HepG2 (cell line): Measurements from ENCODE around the gene HSD17B8. TPM values are rescaled to one million over a fixed set of nuclear protein-coding genes. Genes with fewer than 3 reads are reported as not detected.

Experiments used
- ATAC-seq: fragments of 200-7000 bp; cut with Tn5 transposase; 3 replicates; pipeline ENCODE4 v1.9.1; 2020; ENCODE audit warnings: mild to moderate bottlenecking, moderate library complexity
- BruUV-seq: library from RNA; stranded (reverse); fragments of 400-500 nt; replicated peaks from 2 replicates; lab custom pipeline; 2021; lab: Mats Ljungman, UMichigan
- CTCF ChIA-PET: fragments of 300-600 bp; formaldehyde crosslinking; extraction: SDS; loops from one replicate; lab custom pipeline; 2021; ENCODE audit warnings: low total read pairs, inconsistent platforms, low intra/inter-chr PET ratio; lab: Yijun Ruan, JAX
- POLR2A ChIA-PET: fragments of 350-600 bp; sonication (Branson Sonifier 250); formaldehyde crosslinking; loops from one replicate; lab custom pipeline; 2020; ENCODE audit warnings: antibody characterized with exemption, inconsistent platforms; lab: Yijun Ruan, JAX
- DNase-seq: peaks from one replicate; pipeline ENCODE4 v3.0.0-alpha.2; 2015; ENCODE audit warnings: low spot score
- FAIRE-seq: peaks from 3 replicates; lab custom pipeline; 2011; peaks lifted over from hg19 to GRCh38; lab: Jason Lieb, UNC
- H2AFZ ChIP-seq: one replicate; pipeline ENCODE4 v1.6.1; 2011; ENCODE audit warnings: low read length, inconsistent platforms
- H3K27ac ChIP-seq: fragments of 300-600 bp; 3 replicates; pipeline ENCODE4 v1.8.0; 2011; ENCODE audit warnings: mixed run types, mild to moderate bottlenecking, mixed read lengths, low read length, inconsistent platforms; ENCODE audit not compliant: insufficient read depth; ENCODE audit errors: extremely low read length
- H3K27me3 ChIP-seq, 2 experiments: fragments of 200-600 bp in 1 of 2; 2 replicates in 1 of 2; 3 replicates in 1 of 2; pipeline versions ENCODE4 v1.6.0 to v1.8.0; 2011; ENCODE audit warnings: low read length in 2 of 2, mild to moderate bottlenecking in 2 of 2, moderate library complexity in 2 of 2, inconsistent platforms in 1 of 2; ENCODE audit not compliant: insufficient read depth in 2 of 2, control insufficient read depth in 1 of 2
- H3K36me3 ChIP-seq, 2 experiments: fragments of 200-600 bp in 1 of 2; replicated peaks in 1 of 2; 2 replicates in 1 of 2; 3 replicates in 1 of 2; pipeline versions ENCODE4 v1.5.1 to v1.8.0; 2011; ENCODE audit warnings: low read length in 2 of 2, inconsistent platforms in 1 of 2; ENCODE audit not compliant: insufficient read depth in 2 of 2, control insufficient read depth in 1 of 2
- H3K4me1 ChIP-seq: 2 replicates; pipeline ENCODE4 v1.5.1; 2012; ENCODE audit warnings: low read length, inconsistent platforms; ENCODE audit not compliant: insufficient read depth
- H3K4me2 ChIP-seq: 2 replicates; pipeline ENCODE4 v1.6.0; 2011; ENCODE audit warnings: low read depth, low read length, inconsistent platforms
- H3K4me3 ChIP-seq, 3 experiments: fragments of 200-600 bp in 1 of 3; sonication (generic), shearing (Covaris generic) in 1 of 3; replicated peaks in 1 of 3; 2 replicates each; pipeline ENCODE4 v1.5.1; 2011 to 2016; ENCODE audit warnings: low read length in 3 of 3, inconsistent platforms in 2 of 3, low read depth in 2 of 3, mild to moderate bottlenecking in 2 of 3, control low read depth in 1 of 3, mixed read lengths in 1 of 3; ENCODE audit not compliant: insufficient read depth in 1 of 3
- H3K79me2 ChIP-seq: one replicate; pipeline ENCODE4 v1.6.1; 2011; ENCODE audit warnings: low read length, inconsistent platforms; ENCODE audit not compliant: insufficient read depth
- H3K9ac ChIP-seq: 2 replicates; pipeline ENCODE4 v1.6.0; 2011; ENCODE audit warnings: mild to moderate bottlenecking, low read depth, low read length, inconsistent platforms; ENCODE audit not compliant: insufficient read depth
- H3K9me3 ChIP-seq: 2 replicates; pipeline ENCODE4 v1.5.1; 2012; ENCODE audit warnings: mild to moderate bottlenecking, low read length
- H4K20me1 ChIP-seq: 2 replicates; pipeline ENCODE4 v1.6.0; 2011; ENCODE audit warnings: inconsistent platforms, mild to moderate bottlenecking, low read length, moderate library complexity; ENCODE audit not compliant: insufficient read depth
- IKZF4 ChIP-seq: sonication (generic); formaldehyde crosslinking; IDR thresholded peaks from 2 replicates; pipeline ENCODE4 v1.5.1; 2020; ENCODE audit warnings: borderline replicate concordance, mild to moderate bottlenecking, low read depth, missing genetic modification reagents; ENCODE audit errors: not compliant biosample characterization
- IRF2 ChIP-seq: IDR thresholded peaks from 2 replicates; pipeline ENCODE4 v1.6.1; 2018; ENCODE audit warnings: missing genetic modification reagents, missing compliant biosample characterization
- NR2F2 ChIP-seq: IDR thresholded peaks from 2 replicates; pipeline ENCODE4 v1.6.1; 2012; ENCODE audit warnings: low read depth, inconsistent platforms, borderline replicate concordance
- SAP130 ChIP-seq: IDR thresholded peaks from 2 replicates; pipeline ENCODE4 v1.6.1; 2016; ENCODE audit warnings: low read depth
- ZNF451 ChIP-seq: sonication (generic); formaldehyde crosslinking; IDR thresholded peaks from 2 replicates; pipeline ENCODE4 v1.5.0; 2020; ENCODE audit warnings: mild to moderate bottlenecking, missing genetic modification reagents
- ZNF614 ChIP-seq: IDR thresholded peaks from 2 replicates; pipeline ENCODE4 v1.6.1; 2018; ENCODE audit warnings: missing biosample characterization, missing genetic modification reagents, inconsistent platforms, borderline replicate concordance
- ZNF629 ChIP-seq: sonication (generic); formaldehyde crosslinking; conservative IDR thresholded peaks from 2 replicates; pipeline ENCODE4 v1.5.0; 2020; ENCODE audit warnings: missing genetic modification reagents
- ZNF749 ChIP-seq: sonication (generic); formaldehyde crosslinking; IDR thresholded peaks from 2 replicates; pipeline ENCODE4 v1.8.0; 2022; ENCODE audit warnings: mild to moderate bottlenecking, missing genetic modification reagents, moderate library complexity, borderline replicate concordance
- WGBS: methylation state at CpG from one replicate; pipeline ENCODE4 v1.1.6; 2017; ENCODE audit warnings: low lambda C conversion rate; 5-methylcytosine and 5-hydroxymethylcytosine counted together
- in situ Hi-C: cut with HindIII; loops from 2 replicates; pipeline ENCODE4 v1.10.0; 2017; ENCODE audit warnings: low pct_unique_long_range_greater_than_20kb; ENCODE audit not compliant: extremely low pct_ligation_motif_present
- intact Hi-C: fragments of 100-400 bp; cut with micrococcal nuclease; formaldehyde crosslinking; loops from one replicate; pipeline ENCODE4 v1.10.0; 2022; ENCODE audit not compliant: unreplicated experiment
- polyA plus RNA-seq, 8 experiments: library from polyadenylated mRNA; depleted of rRNA in 3 of 8; stranded (reverse) in 7 of 8; unstranded in 1 of 8; fragments of >200 nt; fragmentation: Illumina TruSeq in 4 of 8; extraction: Trizol in 4 of 8; gene quantifications; 2 replicates each; pipeline versions ENCODE4 v1.2.1 to v1.2.3, GENCODE V29; 2011 to 2016; ENCODE audit warnings: low read depth in 4 of 8, missing spikeins in 1 of 8, mixed read lengths in 1 of 8; ENCODE audit not compliant: insufficient read depth in 1 of 8
- total RNA-seq, 5 experiments: library from RNA; depleted of rRNA; stranded (reverse); fragments of >200 nt; fragmentation: Illumina TruSeq; extraction: Trizol; gene quantifications; 2 replicates each; pipeline ENCODE4 v1.2.3, GENCODE V29; 2016; ENCODE audit warnings: low read depth in 1 of 5
- TF ChIP-seq, protein P1 (sequence below): sonication (generic); formaldehyde crosslinking; conservative IDR thresholded peaks from 2 replicates; pipeline ENCODE4 v1.4.0; 2020; ENCODE audit warnings: missing genetic modification reagents
- TF ChIP-seq, protein P2 (sequence below): sonication (generic); formaldehyde crosslinking; conservative IDR thresholded peaks from 2 replicates; pipeline ENCODE4 v1.4.0; 2020; ENCODE audit warnings: missing genetic modification reagents
- TF ChIP-seq, protein P3 (sequence below): sonication (generic); formaldehyde crosslinking; IDR thresholded peaks from 2 replicates; pipeline ENCODE4 v1.4.0; 2020; ENCODE audit warnings: missing genetic modification reagents, mild to moderate bottlenecking, borderline replicate concordance
- TF ChIP-seq, protein P4 (sequence below), 2 experiments: sonication (generic) in 1 of 2; formaldehyde crosslinking in 1 of 2; IDR thresholded peaks; 2 replicates each; pipeline versions ENCODE4 v1.5.1 to v1.6.1; 2011 to 2020; ENCODE audit warnings: borderline replicate concordance in 1 of 2, low read depth in 1 of 2, low read length in 1 of 2, mild to moderate bottlenecking in 1 of 2, missing genetic modification reagents in 1 of 2, moderate library complexity in 1 of 2
- TF ChIP-seq, protein P5 (sequence below): sonication (generic); formaldehyde crosslinking; IDR thresholded peaks from 2 replicates; pipeline ENCODE4 v1.8.1; 2023; ENCODE audit warnings: mild to moderate bottlenecking, inconsistent platforms, moderate library complexity, missing genetic modification reagents, borderline replicate concordance

The HSD17B8 gene
- total and polyA plus RNA-seq, 2 of the 13 experiments (the other 11 are each of a cell fraction or from before 2014, with no cell fraction given) = 12.6 to 20.1 TPM

DNA sequence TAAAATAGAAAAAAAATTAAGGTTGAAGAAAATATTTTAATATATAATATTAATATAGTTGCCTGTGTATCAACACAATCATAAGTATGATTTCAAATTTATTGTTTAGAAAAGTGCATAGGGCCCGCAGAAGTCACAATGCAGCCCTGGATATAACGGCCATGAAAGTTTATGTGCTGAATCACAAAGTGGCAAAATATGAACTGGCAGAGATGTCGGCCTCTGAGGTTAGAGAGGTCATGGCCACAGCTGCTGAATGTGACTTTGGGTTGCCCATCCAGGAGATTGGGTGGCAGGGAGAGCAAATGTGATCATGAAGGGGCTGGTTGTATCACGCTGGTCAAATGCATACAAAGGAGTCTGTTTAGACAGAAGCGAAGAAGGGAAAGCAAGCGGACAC, 47.9 kb upstream of the HSD17B8 start:
- Histone ChIP-seq H3K9ac (no peak overlapping the region), H3K79me2 (no peaks in the 10 kb centered on the region), H3K27me3 (peaks cover 0 to 8% of the 10 kb centered on the region in 2 experiments; a peak in 2 of 5 replicates), H3K36me3 (no peaks in the 10 kb centered on the region), H3K9me3 (peaks cover 7% of the 10 kb centered on the region; the same call in 1 of the 2 replicates), H3K27ac (no peak overlapping the region), H3K4me2 (peak overlapping the region; percentile 33), H3K4me3 (no peak overlapping the region), H4K20me1 (no peaks in the 10 kb centered on the region), H2AFZ (no peak overlapping the region), H3K4me1 (peaks cover 46% of the 10 kb centered on the region)
- in situ Hi-C loops (no loop called here), intact Hi-C loops (no loop called here)
- ATAC-seq (no peak), DNase-seq (no peak), FAIRE-seq (no peak)
- WGBS = 29% methylated on average over 6 of the region's 6 CpGs
- CTCF ChIA-PET = no interaction called here
- POLR2A ChIA-PET = interaction anchor here (1.1 to 1.5 kb wide), 2 partner anchors 41 to 48 kb away, joined by 3 read pairs; partner anchors contain the start of gene HSD17B8
- TF ChIP-seq, protein P1, sequence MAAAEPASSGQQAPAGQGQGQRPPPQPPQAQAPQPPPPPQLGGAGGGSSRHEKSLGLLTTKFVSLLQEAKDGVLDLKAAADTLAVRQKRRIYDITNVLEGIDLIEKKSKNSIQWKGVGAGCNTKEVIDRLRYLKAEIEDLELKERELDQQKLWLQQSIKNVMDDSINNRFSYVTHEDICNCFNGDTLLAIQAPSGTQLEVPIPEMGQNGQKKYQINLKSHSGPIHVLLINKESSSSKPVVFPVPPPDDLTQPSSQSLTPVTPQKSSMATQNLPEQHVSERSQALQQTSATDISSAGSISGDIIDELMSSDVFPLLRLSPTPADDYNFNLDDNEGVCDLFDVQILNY (CRISPR knock-in tag) = no peak
- no peak for TF ChIP-seq IKZF4 (CRISPR knock-in tag)
- TF ChIP-seq NR2F2 = no peak
- TF ChIP-seq, protein P2, sequence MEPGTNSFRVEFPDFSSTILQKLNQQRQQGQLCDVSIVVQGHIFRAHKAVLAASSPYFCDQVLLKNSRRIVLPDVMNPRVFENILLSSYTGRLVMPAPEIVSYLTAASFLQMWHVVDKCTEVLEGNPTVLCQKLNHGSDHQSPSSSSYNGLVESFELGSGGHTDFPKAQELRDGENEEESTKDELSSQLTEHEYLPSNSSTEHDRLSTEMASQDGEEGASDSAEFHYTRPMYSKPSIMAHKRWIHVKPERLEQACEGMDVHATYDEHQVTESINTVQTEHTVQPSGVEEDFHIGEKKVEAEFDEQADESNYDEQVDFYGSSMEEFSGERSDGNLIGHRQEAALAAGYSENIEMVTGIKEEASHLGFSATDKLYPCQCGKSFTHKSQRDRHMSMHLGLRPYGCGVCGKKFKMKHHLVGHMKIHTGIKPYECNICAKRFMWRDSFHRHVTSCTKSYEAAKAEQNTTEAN (CRISPR knock-in tag) = no peak
- TF ChIP-seq, protein P3, sequence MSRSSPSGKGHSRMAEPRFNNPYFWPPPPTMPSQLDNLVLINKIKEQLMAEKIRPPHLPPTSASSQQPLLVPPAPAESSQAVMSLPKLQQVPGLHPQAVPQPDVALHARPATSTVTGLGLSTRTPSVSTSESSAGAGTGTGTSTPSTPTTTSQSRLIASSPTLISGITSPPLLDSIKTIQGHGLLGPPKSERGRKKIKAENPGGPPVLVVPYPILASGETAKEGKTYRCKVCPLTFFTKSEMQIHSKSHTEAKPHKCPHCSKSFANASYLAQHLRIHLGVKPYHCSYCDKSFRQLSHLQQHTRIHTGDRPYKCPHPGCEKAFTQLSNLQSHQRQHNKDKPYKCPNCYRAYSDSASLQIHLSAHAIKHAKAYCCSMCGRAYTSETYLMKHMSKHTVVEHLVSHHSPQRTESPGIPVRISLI (CRISPR knock-in tag) = no peak
- TF ChIP-seq ZNF749 (CRISPR knock-in tag) = no peak
- no peak for TF ChIP-seq IRF2 (CRISPR knock-in tag)
- TF ChIP-seq, protein P4, sequence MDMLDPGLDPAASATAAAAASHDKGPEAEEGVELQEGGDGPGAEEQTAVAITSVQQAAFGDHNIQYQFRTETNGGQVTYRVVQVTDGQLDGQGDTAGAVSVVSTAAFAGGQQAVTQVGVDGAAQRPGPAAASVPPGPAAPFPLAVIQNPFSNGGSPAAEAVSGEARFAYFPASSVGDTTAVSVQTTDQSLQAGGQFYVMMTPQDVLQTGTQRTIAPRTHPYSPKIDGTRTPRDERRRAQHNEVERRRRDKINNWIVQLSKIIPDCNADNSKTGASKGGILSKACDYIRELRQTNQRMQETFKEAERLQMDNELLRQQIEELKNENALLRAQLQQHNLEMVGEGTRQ (IDR thresholded peaks at IDR 0.05; ENCODE audit: low read depth, low read length) = no peak
- TF ChIP-seq, protein P4 (CRISPR knock-in tag; IDR thresholded peaks at IDR 0.05; ENCODE audit: borderline replicate concordance) = no peak
- no peak for TF ChIP-seq ZNF451 (CRISPR knock-in tag)
- TF ChIP-seq ZNF614 (CRISPR knock-in tag) = no peak
- TF ChIP-seq, protein P5, sequence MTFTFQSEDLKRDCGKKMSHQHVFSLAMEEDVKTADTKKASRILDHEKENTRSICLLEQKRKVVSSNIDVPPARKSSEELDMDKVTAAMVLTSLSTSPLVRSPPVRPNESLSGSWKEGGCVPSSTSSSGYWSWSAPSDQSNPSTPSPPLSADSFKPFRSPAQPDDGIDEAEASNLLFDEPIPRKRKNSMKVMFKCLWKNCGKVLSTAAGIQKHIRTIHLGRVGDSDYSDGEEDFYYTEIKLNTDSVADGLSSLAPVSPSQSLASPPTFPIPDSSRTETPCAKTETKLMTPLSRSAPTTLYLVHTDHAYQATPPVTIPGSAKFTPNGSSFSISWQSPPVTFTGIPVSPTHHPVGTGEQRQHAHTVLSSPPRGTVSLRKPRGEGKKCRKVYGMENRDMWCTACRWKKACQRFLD (CRISPR knock-in tag) = no peak
- no peak for TF ChIP-seq ZNF629 (CRISPR knock-in tag)
- no peak for TF ChIP-seq SAP130 (CRISPR knock-in tag)
- BruUV-seq = no TSS peak
